Posterior cingulate gyrus (tissue), 11 donors: ENCODE data around the gene TMEM151B.
"Not testable (repeated sequence)": the region's sequence is repeated elsewhere in the genome, so short reads cannot be mapped to it uniquely, and the experiment has no call there.

Experiments used
- DNase-seq, 10 donors: peaks; one replicate each; pipeline versions ENCODE4 v3.0.0 to v3.0.0-alpha.2; 2020 to 2021; ENCODE audit warnings: mixed read lengths in 3 of 10
- intact Hi-C: fragments of 100-400 bp; cut with DNase I; formaldehyde crosslinking; loops from one replicate; pipeline ENCODE4 v1.15.1; 2023

TMEM151B gene

DNA sequence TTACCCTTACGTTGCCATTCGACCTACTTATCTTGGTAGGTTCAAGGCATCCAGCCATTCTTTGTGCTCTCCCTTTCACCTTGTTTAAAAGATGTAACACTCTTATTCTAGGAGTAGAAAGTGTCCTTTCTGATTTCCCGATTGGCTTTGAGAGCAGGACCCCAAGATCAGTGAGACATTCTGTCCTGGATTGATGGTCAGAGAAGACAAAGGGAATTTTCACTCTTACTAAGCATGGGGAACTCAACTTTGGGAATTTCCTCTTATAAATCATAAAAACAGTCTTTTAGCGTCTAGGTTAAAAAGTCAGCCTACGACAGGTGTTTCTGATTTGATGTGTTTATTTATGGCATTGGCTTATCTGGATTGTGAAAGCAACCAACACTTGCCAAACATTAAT lies 45.7 kb downstream of the TMEM151B start:
- DNase-seq, result no peak
- intact Hi-C loops, result no loop called here

GRCh38 chr6:44316481-44316880 lies 46.2 kb downstream of the TMEM151B start:
- intact Hi-C loops, result no loop called here
- peak in 1 of 10 donors; percentile 46 for DNase-seq

- DNase-seq, result peak in 1 of 10 donors; percentile 22
- intact Hi-C loops, result not testable (repeated sequence)
Observed at GRCh38 chr6:44317136-44317631, 46.9 kb downstream of the TMEM151B start.

GRCh38 chr6:44321210-44321609 lies 51.0 kb downstream of the TMEM151B start:
- intact Hi-C loops, result no loop called here

GRCh38 chr6:44327096-44327495 lies 56.8 kb downstream of the TMEM151B start:
- DNase-seq, result no peak
- intact Hi-C loops, result no loop called here

More at GRCh38 chr6:44321210-44321609, 51.0 kb downstream of the TMEM151B start:
- DNase-seq, result peak in 1 of 10 donors; percentile 37

- intact Hi-C loops, result no loop called here
- no peak for DNase-seq
Observed at GRCh38 chr6:44327760-44328159, 57.5 kb downstream of the TMEM151B start.

DNA sequence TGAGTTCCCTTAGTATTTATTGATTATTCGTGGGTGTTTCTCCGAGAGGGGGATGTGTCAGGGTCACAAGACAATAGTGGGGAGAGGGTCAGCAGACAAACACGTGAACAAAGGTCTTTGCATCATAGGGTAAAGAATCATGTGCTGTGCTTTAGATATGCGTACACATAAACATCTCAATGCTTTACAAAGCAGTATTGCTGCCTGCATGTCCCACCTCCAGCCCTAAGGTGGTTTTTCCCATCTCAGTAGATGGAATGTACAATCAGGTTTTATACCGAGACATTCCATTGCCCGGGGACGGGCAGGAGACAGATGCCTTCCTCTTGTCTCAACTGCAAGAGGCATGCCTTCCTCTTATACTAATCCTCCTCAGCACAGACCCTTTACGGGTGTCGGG lies 58.0 kb downstream of the TMEM151B start:
- DNase-seq, intact Hi-C loops: not testable (repeated sequence)

DNA sequence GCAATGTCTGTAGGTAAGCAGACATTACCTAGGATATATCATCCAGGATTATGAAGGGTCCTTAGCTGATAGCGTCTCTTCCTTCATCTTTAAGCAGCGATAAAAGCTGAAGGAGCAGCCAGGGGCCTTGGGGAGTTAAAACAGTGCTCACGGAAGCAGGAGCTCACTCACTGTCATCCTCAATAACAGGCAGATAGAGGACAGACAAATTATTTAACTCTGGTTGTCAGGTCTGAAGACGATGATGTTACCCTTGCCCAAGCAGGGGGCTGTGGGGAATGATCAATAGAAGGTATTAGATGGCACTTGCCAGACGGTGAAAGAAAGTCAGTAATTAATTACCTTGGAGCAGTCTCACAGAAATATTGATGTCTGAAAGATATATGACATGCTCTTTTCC lies 59.6 kb downstream of the TMEM151B start:
- intact Hi-C loops, result no loop called here
- no peak for DNase-seq

DNA sequence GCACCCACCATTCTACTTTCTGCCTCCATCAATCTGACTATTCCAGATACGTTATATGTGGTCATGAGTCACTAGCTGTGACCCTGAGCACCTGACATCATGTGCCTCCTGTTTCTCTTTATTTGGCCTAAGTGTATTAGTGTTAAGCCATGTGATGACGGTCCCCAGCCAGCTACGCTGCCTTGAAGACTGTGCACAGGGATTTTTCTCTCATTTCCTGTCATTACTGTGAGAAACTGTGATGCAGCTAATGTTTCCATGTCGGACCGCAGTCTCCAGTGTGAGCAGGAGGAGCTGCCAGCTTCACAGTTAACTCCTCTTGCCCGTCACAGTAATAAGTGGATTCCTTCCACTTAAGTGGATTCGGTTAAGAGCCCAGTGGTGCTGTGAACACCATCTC lies 62.3 kb downstream of the TMEM151B start:
- no peak for DNase-seq
- intact Hi-C loops, result no loop called here

GRCh38 chr6:44333273-44333919 lies 63.1 kb downstream of the TMEM151B start:
- intact Hi-C loops, result no loop called here
- peak in 1 of 10 donors; percentile 52 for DNase-seq

GRCh38 chr6:44333942-44334341 lies 63.7 kb downstream of the TMEM151B start:
- DNase-seq, result no peak
- intact Hi-C loops, result no loop called here

DNA sequence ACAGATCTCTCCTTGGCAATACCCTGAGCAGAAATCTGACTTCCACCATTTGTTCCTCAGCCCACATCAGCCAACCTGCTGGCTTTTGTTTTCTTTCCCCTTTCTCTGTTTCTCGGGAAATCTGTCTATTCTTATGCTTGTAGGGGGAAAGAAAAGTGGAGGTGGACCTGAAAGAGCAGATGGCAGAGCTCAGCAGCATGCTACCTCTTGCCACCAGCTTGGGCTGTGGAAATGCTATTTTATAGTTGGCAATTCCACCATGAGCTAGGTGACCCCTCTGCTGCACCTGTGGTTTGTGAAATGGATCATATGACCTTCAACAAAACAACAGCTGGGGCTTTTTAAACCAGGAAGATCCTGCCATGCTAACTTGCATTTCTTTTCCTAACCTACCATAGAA lies 65.4 kb downstream of the TMEM151B start:
- intact Hi-C loops, result no loop called here
- DNase-seq, result peak in 1 of 10 donors; percentile 49

- peak in 8 of 10 donors; percentile 26 to 89 (median 64) for DNase-seq
- intact Hi-C loops, result loop anchor here (1.0 kb wide), 2 partner anchors 70 to 166 kb away; no protein-coding TSS in a partner anchor
Observed at GRCh38 chr6:44338228-44339122, 68.2 kb downstream of the TMEM151B start.

GRCh38 chr6:44339301-44339700 lies 69.1 kb downstream of the TMEM151B start:
- DNase-seq, result peak in 1 of 10 donors; percentile 53
- intact Hi-C loops, result no loop called here

- intact Hi-C loops, result no loop called here
- DNase-seq, result peak in 1 of 10 donors; percentile 61
Observed at GRCh38 chr6:44339763-44340625, 69.7 kb downstream of the TMEM151B start.

DNA sequence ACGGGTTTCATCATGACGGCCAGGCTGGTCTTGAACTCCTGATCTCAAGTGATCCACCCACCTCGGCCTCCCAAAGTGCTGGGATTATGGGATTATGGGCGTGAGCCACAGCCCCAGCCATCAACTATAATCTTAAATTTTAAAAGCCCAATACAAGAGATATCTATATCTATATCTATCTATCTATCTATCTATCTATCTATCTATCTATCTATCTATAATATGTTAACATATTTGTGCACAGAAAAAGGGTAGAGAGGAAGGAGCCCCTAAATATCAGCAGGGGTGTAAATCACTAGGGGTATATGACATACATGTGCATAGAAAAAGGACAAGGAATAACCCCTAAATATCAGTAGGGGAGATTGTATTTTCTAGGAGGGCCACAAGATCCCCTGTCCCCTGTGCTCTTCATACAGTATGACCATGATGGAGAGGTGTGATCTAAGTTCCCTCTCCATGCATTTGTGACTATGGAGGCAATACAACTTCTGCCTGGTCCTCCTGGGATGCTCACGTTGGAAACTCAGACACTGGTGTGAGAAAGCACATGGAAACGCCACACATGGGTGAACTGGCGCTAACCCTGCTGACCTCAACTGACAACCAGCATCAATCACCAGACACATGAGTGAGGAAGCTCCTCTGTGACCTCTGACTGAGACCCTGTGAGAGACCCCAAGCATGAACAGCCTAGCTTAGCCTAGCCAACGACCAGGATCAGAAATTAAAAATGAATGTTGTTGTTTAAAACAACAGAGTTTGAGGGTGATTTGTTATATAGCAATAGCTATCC lies 71.0 kb downstream of the TMEM151B start:
- DNase-seq, result no peak
- intact Hi-C loops, result no loop called here

GRCh38 chr6:44342052-44342451 lies 71.8 kb downstream of the TMEM151B start:
- DNase-seq, result peak in 7 of 10 donors; percentile 30 to 88 (median 38)
- intact Hi-C loops, result no loop called here

- DNase-seq, result peak in 8 of 10 donors; percentile 24 to 90 (median 40)
- intact Hi-C loops, result no loop called here
Observed at GRCh38 chr6:44342489-44342888, 72.2 kb downstream of the TMEM151B start, which contains the start of gene SPATS1. SPATS1 (plus strand) TSS chr6:44342650; CDS start chr6:44343096, 446 bp downstream.

DNA sequence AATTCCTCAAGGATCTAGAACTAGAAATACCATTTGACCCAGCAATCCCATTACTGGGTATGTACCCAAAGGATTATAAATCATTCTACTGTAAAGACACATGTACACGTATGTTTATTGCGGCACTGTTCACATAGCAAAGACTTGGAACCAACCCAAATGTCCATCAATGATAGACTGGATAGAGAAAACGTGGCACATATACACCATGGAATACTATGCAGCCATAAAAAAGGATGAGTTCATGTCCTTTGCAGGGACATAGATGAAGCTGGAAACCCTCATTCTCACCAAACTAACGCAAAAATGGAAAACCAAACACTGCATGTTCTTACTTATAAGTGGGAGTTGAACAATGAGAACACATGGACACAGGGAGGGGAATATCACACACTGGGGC lies 76.6 kb downstream of the TMEM151B start:
- DNase-seq, intact Hi-C loops: not testable (repeated sequence)
